Stimulated activated naive CD8-positive, alpha-beta T cell treated with anti-CD3 and anti-CD28 coated beads, Interleukin-15, amount 100 ng/mL, for 72 hours (primary cell): ENCODE data around the gene MBOAT1.
A peak's percentile ranks its signal among the peaks of the same experiment; 100 is the strongest.

ENCODE experiments used
- ATAC-seq: fragments of 150-1000 bp; cut with Tn5 transposase; 2 replicates; pipeline ENCODE4 v1.10.0; 2021; ENCODE audit warnings: mild to moderate bottlenecking, moderate library complexity
- DNase-seq, 2 donors: peaks; one replicate each; pipeline ENCODE4 v3.0.0; 2021 to 2022
- H3K27ac Mint-ChIP-seq, 2 donors: one replicate each; pipeline ENCODE4 v1.8.0; 2022; ENCODE audit warnings: mild to moderate bottlenecking in 2 of 2, mixed read lengths in 2 of 2, moderate library complexity in 2 of 2
- H3K27me3 Mint-ChIP-seq: one replicate; pipeline ENCODE4 v1.8.0; 2022; ENCODE audit warnings: mixed read lengths
- H3K4me1 Mint-ChIP-seq: one replicate; pipeline ENCODE4 v1.8.0; 2022; ENCODE audit warnings: mild to moderate bottlenecking, mixed read lengths
- H3K4me3 Mint-ChIP-seq, 2 donors: one replicate each; pipeline ENCODE4 v1.8.0; 2022; ENCODE audit warnings: mild to moderate bottlenecking in 2 of 2, mixed read lengths in 2 of 2, moderate library complexity in 1 of 2
- H3K9me3 Mint-ChIP-seq, 2 donors: one replicate each; pipeline ENCODE4 v1.8.0; 2022; ENCODE audit warnings: mixed read lengths in 2 of 2

Gene MBOAT1

GRCh38 chr6:20096536-20096935, 115.7 kb downstream of the MBOAT1 start:
- H3K9me3 Mint-ChIP-seq: no peaks in the 10 kb centered on the region
- DNase-seq (no peak), ATAC-seq (no peak)
- no peaks in the 10 kb centered on the region for H3K4me1 Mint-ChIP-seq
- H3K4me3 Mint-ChIP-seq: no peak overlapping the region
- peaks cover 5% of the 10 kb centered on the region for H3K27me3 Mint-ChIP-seq
- H3K27ac Mint-ChIP-seq: no peak overlapping the region

- ATAC-seq: no peak
- no peak overlapping the region for H3K27ac Mint-ChIP-seq
- no peak overlapping the region for H3K4me3 Mint-ChIP-seq
- DNase-seq: no peak
- H3K4me1 Mint-ChIP-seq: no peaks in the 10 kb centered on the region
- no peaks in the 10 kb centered on the region for H3K9me3 Mint-ChIP-seq
- peaks cover 5% of the 10 kb centered on the region for H3K27me3 Mint-ChIP-seq
Measured at GRCh38 chr6:20095436-20095835, 116.8 kb downstream of the MBOAT1 start.

GRCh38 chr6:20092071-20092566, 120.2 kb downstream of the MBOAT1 start:
- Mint-ChIP-seq H3K27ac (no peak overlapping the region), H3K27me3 (peaks cover 12% of the 10 kb centered on the region), H3K9me3 (no peaks in the 10 kb centered on the region), H3K4me1 (no peaks in the 10 kb centered on the region), H3K4me3 (no peak overlapping the region)
- DNase-seq: no peak
- ATAC-seq: no peak

- ATAC-seq (no peak), DNase-seq (no peak)
- Mint-ChIP-seq H3K27ac (no peak overlapping the region), H3K4me1 (no peaks in the 10 kb centered on the region), H3K27me3 (peaks cover 12% of the 10 kb centered on the region), H3K4me3 (no peak overlapping the region), H3K9me3 (no peaks in the 10 kb centered on the region)
Measured at GRCh38 chr6:20086992-20087391, 125.3 kb downstream of the MBOAT1 start.

- Mint-ChIP-seq H3K27me3 (peaks cover 12% of the 10 kb centered on the region), H3K9me3 (no peaks in the 10 kb centered on the region), H3K4me3 (no peak overlapping the region), H3K27ac (no peak overlapping the region), H3K4me1 (no peaks in the 10 kb centered on the region)
- DNase-seq: no peak
- no peak for ATAC-seq
Measured at GRCh38 chr6:20085817-20086216, 126.5 kb downstream of the MBOAT1 start.

GRCh38 chr6:20084411-20084810, 127.9 kb downstream of the MBOAT1 start:
- Mint-ChIP-seq H3K27me3 (peaks cover 12% of the 10 kb centered on the region), H3K4me3 (no peak overlapping the region), H3K27ac (no peak overlapping the region), H3K9me3 (peaks cover 4% of the 10 kb centered on the region in 2 donors), H3K4me1 (no peaks in the 10 kb centered on the region)
- DNase-seq: no peak
- ATAC-seq: no peak

- DNase-seq (no peak), ATAC-seq (no peak)
- no peaks in the 10 kb centered on the region for H3K4me1 Mint-ChIP-seq
- H3K9me3 Mint-ChIP-seq: peaks cover 6 to 21% of the 10 kb centered on the region in 2 donors
- H3K27me3 Mint-ChIP-seq: peaks cover 41% of the 10 kb centered on the region
- no peak overlapping the region for H3K27ac Mint-ChIP-seq
- no peak overlapping the region for H3K4me3 Mint-ChIP-seq
Measured at GRCh38 chr6:20071998-20072397, 140.3 kb downstream of the MBOAT1 start.

GRCh38 chr6:20070047-20070446, 142.2 kb downstream of the MBOAT1 start:
- no peak for ATAC-seq
- Mint-ChIP-seq H3K27ac (no peak overlapping the region), H3K4me1 (no peaks in the 10 kb centered on the region), H3K9me3 (peaks cover 0 to 4% of the 10 kb centered on the region in 2 donors), H3K4me3 (no peak overlapping the region), H3K27me3 (peaks cover 37% of the 10 kb centered on the region)
- DNase-seq: no peak

GRCh38 chr6:20069021-20069522, 143.2 kb downstream of the MBOAT1 start:
- H3K4me1 Mint-ChIP-seq: no peaks in the 10 kb centered on the region
- no peak for ATAC-seq
- H3K4me3 Mint-ChIP-seq: no peak overlapping the region
- peaks cover 37% of the 10 kb centered on the region for H3K27me3 Mint-ChIP-seq
- no peak overlapping the region for H3K27ac Mint-ChIP-seq
- DNase-seq: no peak
- no peaks in the 10 kb centered on the region for H3K9me3 Mint-ChIP-seq

GRCh38 chr6:20068421-20068988, 143.8 kb downstream of the MBOAT1 start:
- H3K4me3 Mint-ChIP-seq: no peak overlapping the region
- no peaks in the 10 kb centered on the region for H3K4me1 Mint-ChIP-seq
- H3K27me3 Mint-ChIP-seq: peaks cover 37% of the 10 kb centered on the region
- H3K27ac Mint-ChIP-seq: no peak overlapping the region
- DNase-seq (no peak), ATAC-seq (no peak)
- no peaks in the 10 kb centered on the region for H3K9me3 Mint-ChIP-seq

GRCh38 chr6:20061952-20062351, 150.3 kb downstream of the MBOAT1 start:
- no peaks in the 10 kb centered on the region for H3K4me1 Mint-ChIP-seq
- no peak for DNase-seq
- no peak overlapping the region for H3K4me3 Mint-ChIP-seq
- no peaks in the 10 kb centered on the region for H3K9me3 Mint-ChIP-seq
- no peak overlapping the region for H3K27ac Mint-ChIP-seq
- no peak for ATAC-seq
- H3K27me3 Mint-ChIP-seq: peaks cover 4% of the 10 kb centered on the region

GRCh38 chr6:20060252-20060651, 152.0 kb downstream of the MBOAT1 start:
- H3K4me3 Mint-ChIP-seq: no peak overlapping the region
- no peak overlapping the region for H3K27ac Mint-ChIP-seq
- H3K27me3 Mint-ChIP-seq: no peaks in the 10 kb centered on the region
- H3K9me3 Mint-ChIP-seq: no peaks in the 10 kb centered on the region
- no peaks in the 10 kb centered on the region for H3K4me1 Mint-ChIP-seq
- ATAC-seq: no peak
- DNase-seq: no peak

GRCh38 chr6:20058912-20059311, 153.4 kb downstream of the MBOAT1 start:
- H3K27me3 Mint-ChIP-seq: no peaks in the 10 kb centered on the region
- H3K27ac Mint-ChIP-seq: peak overlapping the region in 1 of 2 donors; percentile 66
- no peaks in the 10 kb centered on the region for H3K4me1 Mint-ChIP-seq
- ATAC-seq (no peak), DNase-seq (no peak)
- H3K9me3 Mint-ChIP-seq: no peaks in the 10 kb centered on the region
- H3K4me3 Mint-ChIP-seq: no peak overlapping the region

GRCh38 chr6:20058121-20058905, 154.0 kb downstream of the MBOAT1 start:
- no peaks in the 10 kb centered on the region for H3K27me3 Mint-ChIP-seq

GRCh38 chr6:20056350-20056992, 155.8 kb downstream of the MBOAT1 start:
- H3K27ac Mint-ChIP-seq: no peak overlapping the region
- DNase-seq: no peak
- H3K9me3 Mint-ChIP-seq: no peaks in the 10 kb centered on the region
- ATAC-seq: no peak
- no peaks in the 10 kb centered on the region for H3K4me1 Mint-ChIP-seq
- no peak overlapping the region for H3K4me3 Mint-ChIP-seq
- no peaks in the 10 kb centered on the region for H3K27me3 Mint-ChIP-seq

More at GRCh38 chr6:20058121-20058905, 154.0 kb downstream of the MBOAT1 start:
- H3K4me1 Mint-ChIP-seq: no peaks in the 10 kb centered on the region
- no peak for ATAC-seq
- H3K4me3 Mint-ChIP-seq: no peak overlapping the region
- no peaks in the 10 kb centered on the region for H3K9me3 Mint-ChIP-seq
- H3K27ac Mint-ChIP-seq: no peak overlapping the region
- DNase-seq: no peak

GRCh38 chr6:20055916-20056315, 156.4 kb downstream of the MBOAT1 start:
- H3K4me1 Mint-ChIP-seq: no peaks in the 10 kb centered on the region
- no peak for DNase-seq
- no peaks in the 10 kb centered on the region for H3K9me3 Mint-ChIP-seq
- H3K27ac Mint-ChIP-seq: no peak overlapping the region
- no peaks in the 10 kb centered on the region for H3K27me3 Mint-ChIP-seq
- H3K4me3 Mint-ChIP-seq: no peak overlapping the region
- no peak for ATAC-seq
